SU-DHL-6 (cell line): ENCODE data around the gene STK32C.

Experiments
- CTCF ChIP-seq: fragments of 200-600 bp; sonication (generic); IDR thresholded peaks from one replicate; pipeline ENCODE4 v1.5.1; 2017; ENCODE audit warnings: antibody characterized with exemption, mild to moderate bottlenecking, low read length, moderate library complexity; ENCODE audit not compliant: insufficient read depth, poor library complexity, severe bottlenecking
- EZH2phosphoT487 ChIP-seq: fragments of 200-600 bp; sonication (generic), shearing (Covaris generic); conservative IDR thresholded peaks from 2 replicates; pipeline ENCODE4 v1.6.1; 2018; ENCODE audit warnings: mild to moderate bottlenecking, antibody characterized with exemption, low read length, moderate library complexity, mixed read lengths

GRCh38 chr10:132163826-132164515 is 143.8 kb downstream of the STK32C start:
- TF ChIP-seq CTCF: no peak
- TF ChIP-seq EZH2phosphoT487: no peak
